NCI-H345 (cell line): ENCODE measurements around the gene C1GALT1C1.
"Not testable (repeated sequence)": the region's sequence is repeated elsewhere in the genome, so short reads cannot be mapped to it uniquely, and the experiment has no call there.

ENCODE experiments used
- DNase-seq: peaks from one replicate; lab custom pipeline; 2025; lab: John Stamatoyannopoulos, UW

The C1GALT1C1 gene

GRCh38 chrX:120629667-120630537 lies at the start of gene C1GALT1C1:
TSS of gene C1GALT1C1 (minus strand) at chrX:120630054. CDS start at chrX:120627166, 2,888 bp downstream.
- DNase-seq: peak; percentile 86

DNA sequence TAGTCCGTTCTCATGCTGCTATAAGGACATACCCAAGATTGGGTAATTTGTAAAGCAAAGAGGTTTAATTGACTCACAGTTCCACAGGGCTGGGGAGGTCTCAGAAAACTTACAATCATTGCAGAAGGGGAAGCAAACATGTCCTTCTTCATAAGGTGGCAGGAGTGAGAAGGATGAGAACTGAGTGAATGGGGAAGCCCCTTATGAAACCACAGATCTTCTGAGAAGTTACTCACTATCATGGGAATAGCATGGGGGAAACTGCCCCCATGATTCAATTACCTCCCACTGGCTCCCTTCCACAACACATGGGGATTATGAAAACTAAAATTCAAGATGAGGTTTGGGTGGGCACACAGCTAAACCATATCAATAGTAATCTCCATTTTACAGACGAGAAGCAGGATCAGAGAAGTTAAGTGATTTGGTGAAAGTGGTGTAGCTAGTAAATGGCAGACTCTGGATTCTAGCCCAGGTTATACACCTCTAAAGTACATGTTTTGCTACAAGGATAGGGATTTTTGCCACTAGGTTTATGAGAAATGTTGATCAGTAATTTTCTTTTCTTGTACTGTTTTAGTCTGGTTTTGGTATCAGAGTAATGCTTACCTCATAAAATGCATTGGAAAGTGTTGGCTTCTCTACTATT lies 47.3 kb upstream of the C1GALT1C1 start:
- DNase-seq: no peak

DNA sequence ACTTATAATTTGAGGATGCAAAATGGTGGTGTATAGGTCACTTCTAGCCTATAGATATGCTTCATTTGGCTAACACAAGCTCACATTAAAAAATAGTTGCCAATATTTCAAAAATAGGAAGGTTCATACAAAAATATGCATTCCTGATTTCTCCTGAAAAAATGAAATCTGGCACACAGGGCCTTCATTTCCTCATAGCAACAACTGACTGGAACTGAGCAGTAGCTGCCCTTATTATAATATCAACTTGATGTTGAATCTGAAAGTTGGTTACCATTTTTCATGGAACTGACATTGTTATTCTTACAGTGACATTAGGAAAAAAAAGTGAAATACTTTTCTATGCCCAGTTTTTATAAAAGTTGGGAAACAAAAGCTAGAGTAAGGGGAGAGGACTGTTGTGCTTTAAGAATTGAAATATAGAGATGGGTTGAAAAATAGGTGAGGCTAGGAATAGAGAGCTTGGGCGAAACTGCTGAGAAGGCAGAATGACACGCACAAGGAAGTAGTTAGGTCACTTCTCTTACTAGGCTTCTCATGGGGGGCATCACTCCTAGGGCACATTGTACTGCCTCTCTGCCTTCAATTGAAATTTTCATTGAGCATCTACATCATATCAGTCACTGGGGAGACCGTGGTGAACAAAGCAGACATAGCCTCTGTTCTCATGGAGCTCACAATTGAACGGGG lies 43.1 kb upstream of the C1GALT1C1 start:
- no peak for DNase-seq

- no peak for DNase-seq
These were observed 42.5 kb upstream of the C1GALT1C1 start for GRCh38 chrX:120672389-120672788.

GRCh38 chrX:120671963-120672362 lies 42.1 kb upstream of the C1GALT1C1 start:
- no peak for DNase-seq

GRCh38 chrX:120668357-120668756 lies 38.5 kb upstream of the C1GALT1C1 start:
- DNase-seq: no peak

DNA sequence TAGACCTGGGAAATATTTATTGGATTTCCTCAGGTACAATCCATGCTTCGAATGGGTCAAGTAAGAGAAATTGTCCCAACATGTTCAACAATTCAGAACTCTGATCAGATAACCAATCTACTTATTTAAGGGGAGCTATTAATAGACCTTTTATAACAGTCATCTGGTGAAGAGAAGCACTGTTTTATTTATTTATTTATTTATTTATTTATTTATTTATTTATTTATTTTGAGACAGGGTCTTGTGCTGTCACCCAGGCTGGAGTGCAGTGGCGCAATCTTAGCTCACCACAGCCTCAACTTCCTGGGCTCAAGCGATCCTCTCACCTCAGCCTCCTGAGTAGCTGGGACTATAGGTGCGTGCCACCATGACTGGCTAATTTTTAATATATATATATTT lies 34.7 kb upstream of the C1GALT1C1 start:
- DNase-seq: not testable (repeated sequence)

- DNase-seq: no peak
These were observed 34.2 kb upstream of the C1GALT1C1 start for GRCh38 chrX:120664081-120664480.

DNA sequence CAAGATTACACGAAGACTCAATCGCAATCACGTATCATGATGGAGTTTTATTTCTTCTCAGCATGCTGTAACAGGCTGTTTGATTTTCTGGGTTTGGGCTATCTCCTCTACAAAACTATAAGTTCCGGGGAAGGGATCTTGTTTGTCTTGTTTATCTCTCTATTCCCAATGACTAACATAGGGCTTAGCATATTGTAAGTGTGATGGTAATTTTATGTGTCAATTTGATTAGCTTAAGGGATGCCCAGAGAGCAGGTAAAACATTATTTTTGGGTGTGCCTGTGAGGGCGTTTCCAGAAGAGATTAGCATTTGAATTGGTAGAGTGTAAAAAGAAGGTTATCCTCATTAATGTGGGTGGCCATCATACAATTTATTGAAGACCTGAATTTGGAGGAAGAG lies 32.8 kb upstream of the C1GALT1C1 start:
- DNase-seq: no peak

DNA sequence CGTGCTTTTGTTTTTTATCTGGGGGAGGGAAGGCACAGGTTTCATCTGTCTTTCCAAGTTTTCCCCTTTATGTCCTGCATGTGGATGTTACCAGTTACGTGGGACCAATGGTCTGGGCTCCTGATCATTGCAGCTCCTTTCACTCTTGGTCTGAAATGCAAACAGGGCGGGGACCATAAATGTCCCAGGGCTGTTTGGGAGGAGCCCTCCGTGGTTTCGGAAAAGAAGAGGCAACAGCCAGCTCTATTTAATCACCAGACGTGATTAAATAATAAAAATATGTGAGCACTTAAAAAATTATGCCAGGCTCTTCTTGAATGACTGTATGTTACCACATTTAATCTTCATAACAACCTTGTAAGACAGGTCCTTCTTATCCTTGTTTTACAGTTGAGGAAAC lies 30.8 kb upstream of the C1GALT1C1 start:
- no peak for DNase-seq

DNA sequence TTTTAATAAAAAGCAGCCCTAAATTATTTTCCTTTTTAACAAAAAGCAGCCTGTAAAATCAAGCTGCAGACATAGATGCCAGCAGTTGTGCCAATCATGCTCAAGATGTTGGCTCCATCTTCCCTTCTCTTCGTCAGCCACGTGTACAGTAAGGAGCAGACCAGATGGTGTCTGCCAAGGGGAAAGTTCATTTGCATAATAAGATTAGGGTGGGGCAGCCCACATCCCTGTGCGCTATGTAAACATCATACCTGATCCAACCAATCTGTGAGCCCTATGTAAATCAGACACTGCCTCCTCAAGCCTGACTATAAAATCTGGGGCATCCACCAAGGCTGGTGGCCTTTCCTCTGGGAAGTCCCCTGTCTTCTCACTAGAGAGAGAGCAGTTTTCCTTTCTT lies 23.1 kb upstream of the C1GALT1C1 start:
- no peak for DNase-seq

- not testable (repeated sequence) for DNase-seq
These were observed 22.4 kb upstream of the C1GALT1C1 start for GRCh38 chrX:120652256-120652655.

DNA sequence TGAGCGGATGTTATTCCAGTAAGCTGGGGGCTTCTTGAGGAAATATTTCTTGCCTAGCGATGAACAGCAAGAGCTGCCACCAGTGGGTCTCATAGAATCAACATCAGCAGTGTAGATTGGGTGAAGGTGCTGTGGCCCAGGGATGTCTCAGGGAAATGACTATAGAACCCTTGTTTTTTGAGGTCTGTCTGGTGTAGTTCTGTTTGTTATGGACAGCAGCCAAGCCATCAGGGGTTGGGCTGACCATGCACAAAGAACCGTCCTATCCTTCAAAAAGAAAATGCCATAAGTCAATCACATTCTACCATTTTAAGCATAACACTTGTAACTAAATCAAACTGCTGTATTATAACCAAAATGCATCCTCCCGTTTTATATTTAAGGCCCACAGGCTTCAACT lies 17.3 kb upstream of the C1GALT1C1 start:
- no peak for DNase-seq

DNA sequence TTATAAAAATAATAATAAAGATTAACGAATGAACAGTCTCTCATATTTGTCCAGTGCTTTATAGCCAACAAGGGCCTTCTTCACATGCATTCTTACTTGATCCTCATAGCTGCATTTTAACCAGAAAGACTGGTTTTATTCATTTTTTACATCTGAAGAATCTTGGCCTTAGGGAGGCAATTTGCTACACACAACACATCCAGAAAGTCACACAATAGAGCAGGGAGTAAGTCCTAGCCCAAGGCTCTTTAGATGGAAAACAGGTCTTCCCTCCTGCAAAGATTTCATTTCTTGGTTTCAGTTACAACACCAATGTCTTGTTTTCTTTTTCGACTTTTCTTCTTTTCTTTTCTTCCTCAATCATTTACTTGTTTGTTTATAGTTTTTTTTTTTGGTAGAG lies 13.0 kb upstream of the C1GALT1C1 start:
- DNase-seq: no peak

- DNase-seq: no peak
These were observed 8.8 kb upstream of the C1GALT1C1 start for GRCh38 chrX:120638619-120639018.

DNA sequence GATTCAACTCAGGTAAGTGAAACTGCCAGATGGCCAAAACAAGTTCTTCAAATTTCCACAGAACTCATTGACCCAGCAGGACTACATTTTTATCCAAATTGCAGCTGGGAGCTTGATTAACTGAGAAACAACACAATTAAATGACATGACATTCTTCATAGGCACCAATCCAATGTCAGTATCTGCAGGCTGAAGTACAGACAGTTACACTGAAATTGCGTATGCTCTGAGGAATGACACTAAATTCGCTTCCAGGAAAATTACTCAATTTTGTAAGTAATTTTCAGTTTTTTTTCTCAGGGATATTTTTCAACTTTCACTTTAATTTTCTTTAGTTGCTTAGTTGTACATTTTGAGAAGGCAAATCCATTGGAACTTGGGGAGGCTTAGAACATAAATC lies 4.5 kb downstream of the C1GALT1C1 start:
- no peak for DNase-seq

- no peak for DNase-seq
These were observed 11.7 kb downstream of the C1GALT1C1 start for GRCh38 chrX:120617996-120618630.

- DNase-seq: no peak
These were observed 15.0 kb downstream of the C1GALT1C1 start for GRCh38 chrX:120614816-120615215.

- no peak for DNase-seq
These were observed 17.8 kb downstream of the C1GALT1C1 start for GRCh38 chrX:120612086-120612485.

DNA sequence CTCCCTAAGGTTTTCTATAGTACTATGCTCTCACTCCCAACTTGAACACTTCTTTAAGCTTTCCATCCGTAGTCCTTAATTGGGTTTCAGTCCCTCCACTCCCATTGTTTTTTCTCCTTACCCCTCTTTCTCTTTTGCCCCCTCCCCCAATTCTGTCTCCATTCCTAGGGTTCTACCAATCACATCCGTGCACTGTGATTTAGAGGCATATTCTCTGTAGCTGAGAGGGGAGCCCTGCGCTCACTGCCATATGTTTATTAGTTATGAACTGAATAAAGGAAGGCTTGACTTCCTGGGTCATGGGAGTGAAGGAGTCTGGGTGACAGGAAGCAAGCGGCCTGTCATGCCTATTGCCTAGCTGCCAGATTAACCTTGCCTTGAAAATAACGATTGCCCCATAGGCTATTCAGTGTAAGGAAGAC lies 25.5 kb downstream of the C1GALT1C1 start:
- DNase-seq: no peak

GRCh38 chrX:120603707-120604360 lies 26.0 kb downstream of the C1GALT1C1 start, which contains the start of gene MCTS1:
TSS of gene MCTS1 (plus strand) at chrX:120604101. CDS start at chrX:120604237, 136 bp downstream.
- DNase-seq: peak; percentile 80

- DNase-seq: no peak
These were observed 44.2 kb downstream of the C1GALT1C1 start for GRCh38 chrX:120585702-120586101.
